Activated naive CD4-positive, alpha-beta T cell treated with anti-CD3 and anti-CD28 coated beads, Interleukin-2, amount 50 U/mL, for 24 hours (primary cell): ENCODE measurements around the gene DYNLT1.
"Not testable (repeated sequence)": the region's sequence is repeated elsewhere in the genome, so short reads cannot be mapped to it uniquely, and the experiment has no call there.

Experiments
- H3K27ac Mint-ChIP-seq: one replicate; pipeline ENCODE4 v1.8.0; 2021; ENCODE audit warnings: mild to moderate bottlenecking, mixed read lengths
- H3K27me3 Mint-ChIP-seq: one replicate; pipeline ENCODE4 v1.8.0; 2021; ENCODE audit warnings: mixed read lengths
- H3K36me3 Mint-ChIP-seq: one replicate; pipeline ENCODE4 v1.8.0; 2021; ENCODE audit warnings: mixed read lengths
- H3K4me1 Mint-ChIP-seq: one replicate; pipeline ENCODE4 v1.8.0; 2021; ENCODE audit warnings: mixed read lengths
- H3K4me3 Mint-ChIP-seq: one replicate; pipeline ENCODE4 v1.8.0; 2021; ENCODE audit warnings: mild to moderate bottlenecking, mixed read lengths
- H3K9me3 Mint-ChIP-seq: one replicate; pipeline ENCODE4 v1.8.0; 2021; ENCODE audit warnings: mixed read lengths

The DYNLT1 gene

GRCh38 chr6:158644231-158645063, at the start of gene DYNLT1:
Gene DYNLT1, minus strand, starts transcription at chr6:158644743. Its CDS starts 35 bp downstream, at chr6:158644708.
- Mint-ChIP-seq H3K4me3 (peak within 1 kb of the TSS; percentile 99), H3K27ac (peak within 1 kb of the TSS; percentile 98), H3K9me3 (no peaks in the 10 kb centered on the region), H3K27me3 (no peaks in the 10 kb centered on the region), H3K36me3 (peaks cover 10% of the 10 kb centered on the region), H3K4me1 (peaks cover 77% of the 10 kb centered on the region)

- H3K4me3 Mint-ChIP-seq = no peak overlapping the region
- no peaks in the 10 kb centered on the region for H3K27me3 Mint-ChIP-seq
- peaks cover 64% of the 10 kb centered on the region for H3K4me1 Mint-ChIP-seq
- no peak overlapping the region for H3K27ac Mint-ChIP-seq
- H3K9me3 Mint-ChIP-seq = no peaks in the 10 kb centered on the region
- H3K36me3 Mint-ChIP-seq = no peaks in the 10 kb centered on the region
Measured at GRCh38 chr6:158688860-158689259, 44.3 kb upstream of the DYNLT1 start.

- H3K27me3 Mint-ChIP-seq = no peaks in the 10 kb centered on the region
- peaks cover 69% of the 10 kb centered on the region for H3K4me1 Mint-ChIP-seq
- H3K4me3 Mint-ChIP-seq = peak overlapping the region; percentile 41
- H3K9me3 Mint-ChIP-seq = no peaks in the 10 kb centered on the region
- peak overlapping the region; percentile 75 for H3K27ac Mint-ChIP-seq
- peaks cover 7% of the 10 kb centered on the region for H3K36me3 Mint-ChIP-seq
Measured at GRCh38 chr6:158687506-158687905, 43.0 kb upstream of the DYNLT1 start.

- H3K27me3 Mint-ChIP-seq = no peaks in the 10 kb centered on the region
- H3K9me3 Mint-ChIP-seq = no peaks in the 10 kb centered on the region
- peaks cover 7% of the 10 kb centered on the region for H3K36me3 Mint-ChIP-seq
- peak overlapping the region; percentile 75 for H3K27ac Mint-ChIP-seq
- peak overlapping the region; percentile 24 for H3K4me3 Mint-ChIP-seq
- peaks cover 69% of the 10 kb centered on the region for H3K4me1 Mint-ChIP-seq
Measured at GRCh38 chr6:158686791-158687381, 42.3 kb upstream of the DYNLT1 start.

GRCh38 chr6:158686311-158686710, 41.8 kb upstream of the DYNLT1 start:
- Mint-ChIP-seq H3K27ac (peak overlapping the region; percentile 65), H3K9me3 (no peaks in the 10 kb centered on the region), H3K27me3 (no peaks in the 10 kb centered on the region), H3K4me3 (peak overlapping the region; percentile 24), H3K36me3 (peaks cover 9% of the 10 kb centered on the region), H3K4me1 (peaks cover 70% of the 10 kb centered on the region)

GRCh38 chr6:158684745-158685324, 40.3 kb upstream of the DYNLT1 start:
- peaks cover 9% of the 10 kb centered on the region for H3K36me3 Mint-ChIP-seq
- no peak overlapping the region for H3K27ac Mint-ChIP-seq
- H3K9me3 Mint-ChIP-seq = no peaks in the 10 kb centered on the region
- H3K4me1 Mint-ChIP-seq = peaks cover 62% of the 10 kb centered on the region
- no peaks in the 10 kb centered on the region for H3K27me3 Mint-ChIP-seq
- no peak overlapping the region for H3K4me3 Mint-ChIP-seq

- H3K27ac Mint-ChIP-seq = no peak overlapping the region
- H3K36me3 Mint-ChIP-seq = peaks cover 9% of the 10 kb centered on the region
- H3K4me3 Mint-ChIP-seq = no peak overlapping the region
- no peaks in the 10 kb centered on the region for H3K9me3 Mint-ChIP-seq
- no peaks in the 10 kb centered on the region for H3K27me3 Mint-ChIP-seq
- peaks cover 60% of the 10 kb centered on the region for H3K4me1 Mint-ChIP-seq
Measured at GRCh38 chr6:158684311-158684710, 39.8 kb upstream of the DYNLT1 start.

GRCh38 chr6:158680481-158680880, 35.9 kb upstream of the DYNLT1 start:
- H3K36me3 Mint-ChIP-seq = peaks cover 20% of the 10 kb centered on the region
- H3K9me3 Mint-ChIP-seq = no peaks in the 10 kb centered on the region
- H3K27me3 Mint-ChIP-seq = no peaks in the 10 kb centered on the region
- H3K27ac Mint-ChIP-seq = no peak overlapping the region
- no peak overlapping the region for H3K4me3 Mint-ChIP-seq
- peaks cover 26% of the 10 kb centered on the region for H3K4me1 Mint-ChIP-seq

- peaks cover 23% of the 10 kb centered on the region for H3K36me3 Mint-ChIP-seq
- H3K27me3 Mint-ChIP-seq = no peaks in the 10 kb centered on the region
- no peaks in the 10 kb centered on the region for H3K9me3 Mint-ChIP-seq
- H3K4me3 Mint-ChIP-seq = no peak overlapping the region
- H3K4me1 Mint-ChIP-seq = peaks cover 24% of the 10 kb centered on the region
- H3K27ac Mint-ChIP-seq = no peak overlapping the region
Measured at GRCh38 chr6:158680015-158680414, 35.5 kb upstream of the DYNLT1 start.

GRCh38 chr6:158677906-158678578, 33.5 kb upstream of the DYNLT1 start:
- H3K9me3 Mint-ChIP-seq = no peaks in the 10 kb centered on the region
- H3K36me3 Mint-ChIP-seq = peaks cover 23% of the 10 kb centered on the region
- H3K4me3 Mint-ChIP-seq = no peak overlapping the region
- no peak overlapping the region for H3K27ac Mint-ChIP-seq
- H3K27me3 Mint-ChIP-seq = no peaks in the 10 kb centered on the region
- H3K4me1 Mint-ChIP-seq = peaks cover 12% of the 10 kb centered on the region

GRCh38 chr6:158677094-158677493, 32.6 kb upstream of the DYNLT1 start:
- not testable (repeated sequence) for H3K27me3 Mint-ChIP-seq, H3K27ac Mint-ChIP-seq, H3K4me3 Mint-ChIP-seq, H3K9me3 Mint-ChIP-seq
- H3K4me1 Mint-ChIP-seq = peaks cover 12% of the 10 kb centered on the region
- H3K36me3 Mint-ChIP-seq = peaks cover 21% of the 10 kb centered on the region

GRCh38 chr6:158674342-158675131, 30.0 kb upstream of the DYNLT1 start:
- Mint-ChIP-seq H3K4me3 (no peak overlapping the region), H3K27ac (no peak overlapping the region), H3K27me3 (no peaks in the 10 kb centered on the region), H3K36me3 (peaks cover 19% of the 10 kb centered on the region), H3K9me3 (no peaks in the 10 kb centered on the region), H3K4me1 (peaks cover 8% of the 10 kb centered on the region)

GRCh38 chr6:158672726-158673125, 28.2 kb upstream of the DYNLT1 start:
- Mint-ChIP-seq H3K9me3 (no peaks in the 10 kb centered on the region), H3K4me3 (no peak overlapping the region), H3K27me3 (no peaks in the 10 kb centered on the region), H3K36me3 (peaks cover 18% of the 10 kb centered on the region), H3K4me1 (peaks cover 11% of the 10 kb centered on the region), H3K27ac (no peak overlapping the region)

- H3K27me3 Mint-ChIP-seq, H3K9me3 Mint-ChIP-seq, H3K4me3 Mint-ChIP-seq, H3K27ac Mint-ChIP-seq: not testable (repeated sequence)
- H3K4me1 Mint-ChIP-seq = peaks cover 11% of the 10 kb centered on the region
- peaks cover 19% of the 10 kb centered on the region for H3K36me3 Mint-ChIP-seq
Measured at GRCh38 chr6:158672119-158672518, 27.6 kb upstream of the DYNLT1 start.
